A549 (cell line): ENCODE measurements around the gene ZSCAN9.

Experiments used
- CEBPB ChIP-seq, 2 experiments: fragments of >200 bp in 1 of 2; sonication (Bioruptor Twin) in 1 of 2; formaldehyde crosslinking in 1 of 2; IDR thresholded peaks; 2 replicates each; pipeline ENCODE4 v1.6.1; 2012 to 2016
- CTCF ChIP-seq: fragments of >200 bp; sonication (Bioruptor Twin); formaldehyde crosslinking; IDR thresholded peaks from 3 replicates; pipeline ENCODE4 v1.5.1; 2016
- EHMT2 ChIP-seq: fragments of 200-600 bp; sonication (generic); IDR thresholded peaks from 2 replicates; pipeline ENCODE4 v1.6.1; 2016; ENCODE audit warnings: antibody characterized with exemption, low read depth, mild to moderate bottlenecking, moderate library complexity
- ELK1 ChIP-seq: fragments of 150-350 bp; IDR thresholded peaks from 2 replicates; pipeline ENCODE4 v1.6.1; 2014; ENCODE audit warnings: low read depth, mild to moderate bottlenecking, low read length
- NPAS2 ChIP-seq: fragments of 250-450 bp; sonication (Bioruptor Pico); IDR thresholded peaks from 2 replicates; pipeline ENCODE4 v1.8.0; 2022; ENCODE audit warnings: mild to moderate bottlenecking, moderate library complexity, borderline replicate concordance
- POLR2A ChIP-seq: IDR thresholded peaks from 2 replicates; pipeline ENCODE4 v1.6.1; 2012; ENCODE audit warnings: mild to moderate bottlenecking, low read length
- REST ChIP-seq: fragments of 200-600 bp; sonication (generic); IDR thresholded peaks from 2 replicates; pipeline ENCODE4 v1.6.1; 2016; ENCODE audit warnings: antibody characterized with exemption, mild to moderate bottlenecking, moderate library complexity

GRCh38 chr6:28225056-28225834, at the start of gene ZSCAN9:
- TF ChIP-seq POLR2A (peak; percentile 58), CTCF (no peak), EHMT2 (no peak), REST (no peak), NPAS2 (CRISPR knock-in tag) (no peak), CEBPB (IDR thresholded peaks at IDR 0.05) (no peak), ELK1 (no peak)
